ENCODE measurements around the gene GCC1. TPM values are rescaled to one million over a fixed set of nuclear protein-coding genes. Genes with fewer than 3 reads are reported as not detected.

The GCC1 gene
- total RNA-seq, 1 experiment from 2014 or later = 22.0 TPM

DNA sequence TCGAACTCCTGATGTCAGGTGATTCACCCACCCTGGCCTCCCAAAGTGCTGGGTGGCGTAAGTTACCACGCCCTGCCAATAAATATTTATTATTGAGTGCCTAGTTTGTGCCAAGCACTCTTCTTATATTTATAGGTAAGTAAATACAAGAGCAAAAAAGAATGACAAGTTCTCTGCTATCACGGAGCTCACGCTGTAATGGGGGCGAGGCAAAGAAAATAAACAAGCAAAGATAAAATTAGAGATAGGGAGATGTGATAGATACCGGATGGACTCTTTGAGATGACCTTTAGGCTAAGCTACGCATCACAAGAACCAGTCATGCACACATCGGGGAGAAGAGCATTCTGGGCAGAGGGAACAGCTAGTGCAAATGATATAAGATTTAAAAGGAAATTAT, 46.3 kb downstream of the GCC1 start:
- peaks cover 62% of the 10 kb centered on the region for H3K27me3 Mint-ChIP-seq (ENCODE audit: unreplicated experiment)
- no peak for DNase-seq
- CTCF ChIA-PET = no interaction called here
- H3K4me3 Mint-ChIP-seq (ENCODE audit: low read depth, unreplicated experiment) = no peak overlapping the region
- H3K4me1 Mint-ChIP-seq (ENCODE audit: low read depth, unreplicated experiment) = no peaks in the 10 kb centered on the region
- intact Hi-C loops (cut with micrococcal nuclease; ENCODE audit: unreplicated experiment) = no loop called here
- H3K9me3 Mint-ChIP-seq (ENCODE audit: low read depth, unreplicated experiment) = no peaks in the 10 kb centered on the region
- TF ChIP-seq, protein P1, sequence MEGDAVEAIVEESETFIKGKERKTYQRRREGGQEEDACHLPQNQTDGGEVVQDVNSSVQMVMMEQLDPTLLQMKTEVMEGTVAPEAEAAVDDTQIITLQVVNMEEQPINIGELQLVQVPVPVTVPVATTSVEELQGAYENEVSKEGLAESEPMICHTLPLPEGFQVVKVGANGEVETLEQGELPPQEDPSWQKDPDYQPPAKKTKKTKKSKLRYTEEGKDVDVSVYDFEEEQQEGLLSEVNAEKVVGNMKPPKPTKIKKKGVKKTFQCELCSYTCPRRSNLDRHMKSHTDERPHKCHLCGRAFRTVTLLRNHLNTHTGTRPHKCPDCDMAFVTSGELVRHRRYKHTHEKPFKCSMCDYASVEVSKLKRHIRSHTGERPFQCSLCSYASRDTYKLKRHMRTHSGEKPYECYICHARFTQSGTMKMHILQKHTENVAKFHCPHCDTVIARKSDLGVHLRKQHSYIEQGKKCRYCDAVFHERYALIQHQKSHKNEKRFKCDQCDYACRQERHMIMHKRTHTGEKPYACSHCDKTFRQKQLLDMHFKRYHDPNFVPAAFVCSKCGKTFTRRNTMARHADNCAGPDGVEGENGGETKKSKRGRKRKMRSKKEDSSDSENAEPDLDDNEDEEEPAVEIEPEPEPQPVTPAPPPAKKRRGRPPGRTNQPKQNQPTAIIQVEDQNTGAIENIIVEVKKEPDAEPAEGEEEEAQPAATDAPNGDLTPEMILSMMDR (IDR thresholded peaks at IDR 0.05; ENCODE audit: unreplicated experiment) = no peak
- H3K27ac Mint-ChIP-seq (ENCODE audit: unreplicated experiment) = no peak overlapping the region
- BruUV-seq (replicated peaks) = no TSS peak
- no peaks in the 10 kb centered on the region for H3K36me3 Mint-ChIP-seq (ENCODE audit: insufficient read depth, unreplicated experiment)

DNA sequence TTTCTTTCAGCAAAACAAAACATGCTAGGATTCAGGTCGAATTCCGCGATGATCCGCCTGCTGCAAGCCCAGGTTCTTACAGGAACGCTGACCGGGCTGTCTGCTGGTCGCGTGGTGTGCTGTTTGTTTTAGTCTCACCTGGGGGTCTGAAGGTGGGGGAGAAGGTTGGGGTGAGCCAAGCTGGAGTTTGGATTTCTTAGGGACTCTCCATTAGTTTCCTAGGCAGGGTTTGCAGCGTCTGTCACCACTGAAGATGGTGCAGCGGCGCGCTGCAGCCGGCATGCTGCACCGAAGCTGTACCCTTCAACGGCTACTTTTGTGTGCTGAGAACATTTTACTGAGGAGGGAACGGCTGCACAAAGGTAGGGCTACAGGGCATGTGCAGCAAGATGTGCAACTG, 48.7 kb downstream of the GCC1 start:
- Mint-ChIP-seq H3K4me1 (ENCODE audit: low read depth, unreplicated experiment) (no peaks in the 10 kb centered on the region), H3K27me3 (ENCODE audit: unreplicated experiment) (peaks cover 80% of the 10 kb centered on the region), H3K4me3 (ENCODE audit: low read depth, unreplicated experiment) (no peak overlapping the region), H3K36me3 (ENCODE audit: insufficient read depth, unreplicated experiment) (no peaks in the 10 kb centered on the region), H3K27ac (ENCODE audit: unreplicated experiment) (no peak overlapping the region), H3K9me3 (ENCODE audit: low read depth, unreplicated experiment) (no peaks in the 10 kb centered on the region)
- TF ChIP-seq, protein P1 (IDR thresholded peaks at IDR 0.05; ENCODE audit: unreplicated experiment) = no peak
- CTCF ChIA-PET = no interaction called here
- no peak for DNase-seq
- BruUV-seq (replicated peaks) = no TSS peak
- intact Hi-C loops (cut with micrococcal nuclease; ENCODE audit: unreplicated experiment) = no loop called here

DNA sequence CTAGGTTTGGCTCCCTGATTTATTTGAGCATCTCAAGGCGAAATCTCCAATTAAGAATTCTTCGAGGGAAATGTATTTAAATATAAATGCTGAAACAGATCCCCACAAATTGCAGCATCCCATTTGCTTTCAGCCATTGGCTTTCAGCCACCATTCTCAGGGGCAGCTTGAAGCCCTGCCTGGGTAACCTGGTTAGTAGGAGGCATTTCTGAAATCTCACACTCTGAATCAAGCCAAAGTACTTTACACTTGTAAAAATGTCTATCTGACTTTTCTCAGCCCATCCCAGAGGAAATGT, 49.1 kb downstream of the GCC1 start:
- intact Hi-C loops (cut with micrococcal nuclease; ENCODE audit: unreplicated experiment) = no loop called here
- Mint-ChIP-seq H3K4me3 (ENCODE audit: low read depth, unreplicated experiment) (no peak overlapping the region), H3K27ac (ENCODE audit: unreplicated experiment) (no peak overlapping the region), H3K4me1 (ENCODE audit: low read depth, unreplicated experiment) (no peaks in the 10 kb centered on the region), H3K36me3 (ENCODE audit: insufficient read depth, unreplicated experiment) (no peaks in the 10 kb centered on the region), H3K27me3 (ENCODE audit: unreplicated experiment) (peaks cover 80% of the 10 kb centered on the region), H3K9me3 (ENCODE audit: low read depth, unreplicated experiment) (no peaks in the 10 kb centered on the region)
- CTCF ChIA-PET = no interaction called here
- no peak for DNase-seq
- BruUV-seq (replicated peaks) = no TSS peak
- TF ChIP-seq, protein P1 (IDR thresholded peaks at IDR 0.05; ENCODE audit: unreplicated experiment) = no peak

DNA sequence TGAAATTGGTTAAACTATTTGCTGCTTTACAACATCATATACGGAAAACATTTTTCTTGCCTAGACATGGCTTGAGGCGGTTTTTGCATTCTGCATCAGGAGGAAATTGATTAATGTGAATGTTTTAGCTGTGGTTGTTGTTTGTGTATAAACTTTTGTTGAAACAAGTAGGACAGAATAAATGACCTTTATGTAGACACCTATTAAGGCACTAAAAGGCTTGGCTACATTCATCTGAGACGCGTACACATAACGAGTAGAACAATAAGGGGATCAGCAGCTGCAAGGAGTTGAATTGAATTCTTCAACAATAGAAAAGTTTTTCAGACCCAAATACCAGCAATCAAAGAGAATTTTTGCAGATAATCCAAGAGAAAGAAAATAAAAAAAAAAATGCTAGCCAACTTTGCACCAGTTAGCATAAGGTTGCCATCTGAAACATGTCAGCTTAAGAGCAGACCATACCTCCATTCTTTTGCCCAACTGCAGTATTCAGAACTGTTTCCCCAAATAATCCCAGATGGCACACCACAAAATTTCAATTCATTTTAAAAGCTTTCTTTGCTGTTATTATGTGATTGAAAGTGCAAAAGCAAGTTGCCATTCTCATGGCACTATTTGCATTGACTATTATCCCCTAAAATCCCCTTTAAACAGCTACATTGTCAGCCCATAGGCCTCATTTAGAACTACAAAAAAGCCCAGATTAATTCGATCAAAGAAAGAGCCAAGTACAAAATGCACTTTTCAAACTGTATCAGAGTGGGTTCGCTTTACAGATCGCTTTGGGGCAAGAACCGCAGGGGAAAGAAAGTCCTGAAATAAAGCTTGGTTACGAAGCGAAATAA, 49.6 kb downstream of the GCC1 start:
- no peak for DNase-seq
- H3K27me3 Mint-ChIP-seq (ENCODE audit: unreplicated experiment) = peaks cover 74% of the 10 kb centered on the region
- no peak overlapping the region for H3K27ac Mint-ChIP-seq (ENCODE audit: unreplicated experiment)
- CTCF ChIA-PET = no interaction called here
- intact Hi-C loops (cut with micrococcal nuclease; ENCODE audit: unreplicated experiment) = no loop called here
- no TSS peak for BruUV-seq (replicated peaks)
- H3K36me3 Mint-ChIP-seq (ENCODE audit: insufficient read depth, unreplicated experiment) = no peaks in the 10 kb centered on the region
- H3K4me1 Mint-ChIP-seq (ENCODE audit: low read depth, unreplicated experiment) = no peaks in the 10 kb centered on the region
- TF ChIP-seq, protein P1 (IDR thresholded peaks at IDR 0.05; ENCODE audit: unreplicated experiment) = no peak
- H3K9me3 Mint-ChIP-seq (ENCODE audit: low read depth, unreplicated experiment) = no peaks in the 10 kb centered on the region
- no peak overlapping the region for H3K4me3 Mint-ChIP-seq (ENCODE audit: low read depth, unreplicated experiment)
